ENCODE data around the gene LYG2.
"Not testable (repeated sequence)": the region's sequence is repeated elsewhere in the genome, so short reads cannot be mapped to it uniquely, and the experiment has no call there.

Gene LYG2

DNA sequence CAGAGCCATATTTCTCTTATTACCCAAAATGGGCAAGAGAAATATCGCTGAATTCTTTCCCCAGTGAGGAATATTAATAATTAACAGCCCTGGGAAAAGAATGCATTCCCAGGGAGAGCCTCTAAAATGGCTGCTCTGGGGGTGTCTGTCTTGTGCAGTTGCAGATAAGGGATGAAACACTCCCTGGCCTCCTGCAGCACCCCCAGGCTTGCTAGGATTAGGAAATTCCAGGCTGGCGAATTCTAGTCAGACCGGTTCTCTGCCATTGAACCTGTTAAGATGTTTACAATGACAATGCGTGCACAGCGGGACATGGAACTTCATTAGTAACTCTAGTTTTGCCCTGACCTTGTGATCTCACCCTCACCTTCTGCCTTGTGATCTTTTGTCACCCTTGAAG lies 50.0 kb downstream of the LYG2 start:
- no peak for ATAC-seq (ENCODE audit: low read depth)
- no peaks in the 10 kb centered on the region for H3K4me1 ChIP-seq (ENCODE audit: insufficient read depth, poor library complexity, severe bottlenecking)
- H3K36me3 ChIP-seq (ENCODE audit: low read depth), result peaks cover 6% of the 10 kb centered on the region; the same call in 1 of the 2 replicates
- DNase-seq (ENCODE audit: low spot score), result no peak
- no peak overlapping the region for H3K4me3 ChIP-seq (ENCODE audit: severe bottlenecking)
- TF ChIP-seq, protein P1, sequence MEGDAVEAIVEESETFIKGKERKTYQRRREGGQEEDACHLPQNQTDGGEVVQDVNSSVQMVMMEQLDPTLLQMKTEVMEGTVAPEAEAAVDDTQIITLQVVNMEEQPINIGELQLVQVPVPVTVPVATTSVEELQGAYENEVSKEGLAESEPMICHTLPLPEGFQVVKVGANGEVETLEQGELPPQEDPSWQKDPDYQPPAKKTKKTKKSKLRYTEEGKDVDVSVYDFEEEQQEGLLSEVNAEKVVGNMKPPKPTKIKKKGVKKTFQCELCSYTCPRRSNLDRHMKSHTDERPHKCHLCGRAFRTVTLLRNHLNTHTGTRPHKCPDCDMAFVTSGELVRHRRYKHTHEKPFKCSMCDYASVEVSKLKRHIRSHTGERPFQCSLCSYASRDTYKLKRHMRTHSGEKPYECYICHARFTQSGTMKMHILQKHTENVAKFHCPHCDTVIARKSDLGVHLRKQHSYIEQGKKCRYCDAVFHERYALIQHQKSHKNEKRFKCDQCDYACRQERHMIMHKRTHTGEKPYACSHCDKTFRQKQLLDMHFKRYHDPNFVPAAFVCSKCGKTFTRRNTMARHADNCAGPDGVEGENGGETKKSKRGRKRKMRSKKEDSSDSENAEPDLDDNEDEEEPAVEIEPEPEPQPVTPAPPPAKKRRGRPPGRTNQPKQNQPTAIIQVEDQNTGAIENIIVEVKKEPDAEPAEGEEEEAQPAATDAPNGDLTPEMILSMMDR (IDR thresholded peaks at IDR 0.05; ENCODE audit: poor library complexity, severe bottlenecking), result no peak
- no peaks in the 10 kb centered on the region for H3K9me3 ChIP-seq (ENCODE audit: severe bottlenecking)
- H3K27ac ChIP-seq (ENCODE audit: poor library complexity, severe bottlenecking), result no peak overlapping the region
- no peaks in the 10 kb centered on the region for H3K27me3 ChIP-seq (ENCODE audit: insufficient read depth, poor library complexity, severe bottlenecking)

DNA sequence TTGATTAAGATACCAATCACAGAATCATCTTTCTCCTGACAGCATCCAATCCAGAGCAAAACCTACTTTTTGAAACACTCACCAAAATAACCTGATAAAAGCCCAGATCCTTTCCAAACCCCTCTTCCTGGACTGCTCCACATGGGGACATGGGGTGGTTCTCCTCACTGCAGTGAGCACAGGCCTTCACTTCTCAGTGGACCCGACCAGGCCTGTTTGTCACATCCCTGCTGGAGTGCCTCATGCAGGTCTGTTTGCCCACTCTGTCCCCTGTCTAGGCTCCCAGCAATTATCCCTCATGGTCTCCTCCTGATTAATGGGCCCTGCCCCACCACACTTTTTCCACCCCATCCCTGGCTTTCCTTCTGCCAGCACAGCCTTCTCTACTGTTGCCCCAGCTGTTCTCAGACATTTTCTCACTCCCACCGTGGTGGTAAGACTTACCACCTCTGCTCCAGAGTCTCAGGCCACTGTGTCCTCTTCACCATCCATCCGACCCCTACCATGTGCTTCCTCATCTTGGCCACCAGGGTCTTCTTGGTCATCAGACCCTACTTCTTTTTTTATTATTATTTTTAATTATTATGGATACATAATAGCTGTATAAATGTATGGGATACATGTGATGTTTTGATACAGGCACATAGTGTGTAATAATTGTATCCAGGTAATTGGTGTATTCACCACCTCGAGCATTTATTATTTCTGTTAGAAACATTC lies 53.3 kb downstream of the LYG2 start:
- Histone ChIP-seq H3K36me3 (ENCODE audit: low read depth) (no peaks in the 10 kb centered on the region; the same call in 1 of the 2 replicates), H3K4me1 (ENCODE audit: insufficient read depth, poor library complexity, severe bottlenecking) (no peaks in the 10 kb centered on the region), H3K4me3 (ENCODE audit: severe bottlenecking) (no peak overlapping the region), H3K27me3 (ENCODE audit: insufficient read depth, poor library complexity, severe bottlenecking) (no peaks in the 10 kb centered on the region), H3K9me3 (ENCODE audit: severe bottlenecking) (no peaks in the 10 kb centered on the region), H3K27ac (ENCODE audit: poor library complexity, severe bottlenecking) (no peak overlapping the region)
- DNase-seq (ENCODE audit: low spot score), result no peak
- TF ChIP-seq, protein P1 (IDR thresholded peaks at IDR 0.05; ENCODE audit: poor library complexity, severe bottlenecking), result no peak
- ATAC-seq (ENCODE audit: low read depth), result no peak

DNA sequence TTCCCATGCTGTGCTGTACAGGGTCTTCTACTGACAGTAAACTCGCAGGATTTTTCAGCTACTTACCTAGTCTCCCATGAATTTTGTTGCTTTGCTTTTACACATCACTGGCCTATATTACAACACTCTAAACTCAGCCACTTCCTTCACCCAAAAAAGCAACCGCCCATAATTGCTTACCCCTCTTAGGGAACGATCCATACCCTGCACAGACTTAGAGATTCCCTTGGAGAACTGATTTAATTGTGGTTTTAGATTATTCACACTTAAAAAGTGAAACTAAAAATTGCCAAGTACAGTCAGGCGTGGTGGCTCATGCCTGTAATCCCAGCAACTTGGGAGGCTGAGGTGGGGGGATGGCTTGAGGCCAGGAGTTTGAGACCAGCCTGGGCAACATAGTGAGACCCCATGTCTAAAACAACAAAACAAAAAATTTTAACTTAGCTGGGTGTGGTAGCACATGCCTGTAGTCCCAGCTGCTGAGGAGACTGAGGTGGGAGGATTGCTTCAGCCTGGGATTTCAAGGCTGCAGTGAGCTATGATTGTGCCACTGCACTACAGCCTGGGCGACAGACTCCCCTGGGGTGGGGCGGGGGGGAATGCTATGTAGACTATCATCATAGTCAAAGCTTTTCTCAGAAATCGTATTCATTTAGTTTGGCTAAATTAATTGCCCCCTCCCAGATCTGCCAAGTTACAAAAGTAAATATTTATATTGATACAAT lies 55.2 kb downstream of the LYG2 start:
- Histone ChIP-seq H3K27me3 (ENCODE audit: insufficient read depth, poor library complexity, severe bottlenecking) (no peaks in the 10 kb centered on the region), H3K27ac (ENCODE audit: poor library complexity, severe bottlenecking) (no peak overlapping the region), H3K4me1 (ENCODE audit: insufficient read depth, poor library complexity, severe bottlenecking) (no peaks in the 10 kb centered on the region), H3K36me3 (ENCODE audit: low read depth) (peaks cover 17% of the 10 kb centered on the region), H3K4me3 (ENCODE audit: severe bottlenecking) (no peak overlapping the region), H3K9me3 (ENCODE audit: severe bottlenecking) (no peaks in the 10 kb centered on the region)
- DNase-seq (ENCODE audit: low spot score), result no peak
- no peak for ATAC-seq (ENCODE audit: low read depth)
- TF ChIP-seq, protein P1 (IDR thresholded peaks at IDR 0.05; ENCODE audit: poor library complexity, severe bottlenecking), result no peak

DNA sequence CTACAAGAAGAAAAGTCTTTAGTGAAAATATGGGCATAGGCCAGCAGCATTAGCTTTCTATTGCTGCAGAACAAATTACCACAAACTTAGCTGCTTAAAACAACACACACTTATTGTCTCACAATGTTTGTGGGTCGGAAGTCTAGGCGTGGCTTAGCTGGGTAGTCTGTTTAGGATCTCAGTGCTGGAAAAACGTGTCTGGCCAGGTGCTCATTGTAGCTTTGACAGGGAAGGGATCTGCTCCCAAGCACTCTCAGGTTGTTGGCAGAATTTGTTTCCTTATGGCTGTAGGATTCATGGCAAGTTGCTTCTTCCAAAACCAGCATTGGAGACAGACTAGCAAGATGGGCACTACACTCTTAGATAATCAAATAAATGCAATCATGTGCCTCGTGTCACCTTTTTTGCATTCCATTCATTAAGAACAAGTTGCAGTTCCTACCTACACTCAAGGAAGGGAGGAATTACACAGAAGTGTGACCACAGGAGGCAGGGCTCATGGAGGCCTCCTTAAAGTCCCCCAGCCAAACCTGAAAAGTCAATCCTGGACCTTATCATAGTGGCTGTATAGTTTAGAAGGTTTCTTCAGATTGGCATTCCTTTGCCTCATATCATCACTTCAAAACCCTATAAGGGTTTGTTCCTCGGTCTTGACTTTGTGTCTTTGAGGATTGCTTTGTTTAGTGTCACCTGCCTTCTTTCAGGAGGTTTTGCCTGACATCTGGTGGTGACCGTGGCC lies 57.2 kb downstream of the LYG2 start:
- Histone ChIP-seq H3K4me1 (ENCODE audit: insufficient read depth, poor library complexity, severe bottlenecking) (no peaks in the 10 kb centered on the region), H3K27me3 (ENCODE audit: insufficient read depth, poor library complexity, severe bottlenecking) (no peaks in the 10 kb centered on the region), H3K4me3 (ENCODE audit: severe bottlenecking) (no peak overlapping the region), H3K27ac (ENCODE audit: poor library complexity, severe bottlenecking) (no peak overlapping the region), H3K36me3 (ENCODE audit: low read depth) (peaks cover 34% of the 10 kb centered on the region), H3K9me3 (ENCODE audit: severe bottlenecking) (no peaks in the 10 kb centered on the region)
- DNase-seq (ENCODE audit: low spot score), result no peak
- TF ChIP-seq, protein P1 (IDR thresholded peaks at IDR 0.05; ENCODE audit: poor library complexity, severe bottlenecking), result no peak
- no peak for ATAC-seq (ENCODE audit: low read depth)

DNA sequence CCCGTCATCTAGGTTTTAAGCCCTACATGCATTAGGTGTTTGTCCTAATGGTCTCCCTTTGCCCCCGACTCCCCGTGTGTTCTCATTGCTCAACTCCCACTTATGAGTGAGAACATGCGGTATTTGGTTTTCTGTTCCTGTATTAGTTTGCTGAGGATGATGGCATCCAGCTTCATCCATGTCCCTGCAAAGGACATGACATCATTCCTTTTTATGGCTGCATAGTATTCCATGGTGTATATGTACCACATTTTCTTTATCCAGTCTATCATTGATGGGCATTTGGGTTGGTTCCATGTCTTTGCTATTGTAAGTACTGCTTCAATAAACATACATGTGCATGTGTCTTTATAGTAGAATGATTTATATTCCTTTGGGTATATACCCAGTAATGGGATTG lies 63.1 kb downstream of the LYG2 start:
- not testable (repeated sequence) for H3K27me3 ChIP-seq (ENCODE audit: insufficient read depth, poor library complexity, severe bottlenecking); H3K4me3 ChIP-seq (ENCODE audit: severe bottlenecking); H3K9me3 ChIP-seq (ENCODE audit: severe bottlenecking); DNase-seq (ENCODE audit: low spot score); ATAC-seq (ENCODE audit: low read depth); H3K27ac ChIP-seq (ENCODE audit: poor library complexity, severe bottlenecking); H3K4me1 ChIP-seq (ENCODE audit: insufficient read depth, poor library complexity, severe bottlenecking)
- H3K36me3 ChIP-seq (ENCODE audit: low read depth), result peaks cover 74% of the 10 kb centered on the region

All from RWPE2 (cell line).